WI38 (cell line): ENCODE data around the gene RTL1.

ENCODE experiments used
- H3K4me3 ChIP-seq: 2 replicates; pipeline ENCODE4 v1.5.1; 2011; ENCODE audit warnings: low read depth, mild to moderate bottlenecking, control low read depth, low read length
- TF ChIP-seq, protein P1 (sequence below): IDR thresholded peaks from 2 replicates; pipeline ENCODE4 v1.5.1; 2012; ENCODE audit warnings: low read depth, mild to moderate bottlenecking, control low read depth, low read length

RTL1 gene

DNA sequence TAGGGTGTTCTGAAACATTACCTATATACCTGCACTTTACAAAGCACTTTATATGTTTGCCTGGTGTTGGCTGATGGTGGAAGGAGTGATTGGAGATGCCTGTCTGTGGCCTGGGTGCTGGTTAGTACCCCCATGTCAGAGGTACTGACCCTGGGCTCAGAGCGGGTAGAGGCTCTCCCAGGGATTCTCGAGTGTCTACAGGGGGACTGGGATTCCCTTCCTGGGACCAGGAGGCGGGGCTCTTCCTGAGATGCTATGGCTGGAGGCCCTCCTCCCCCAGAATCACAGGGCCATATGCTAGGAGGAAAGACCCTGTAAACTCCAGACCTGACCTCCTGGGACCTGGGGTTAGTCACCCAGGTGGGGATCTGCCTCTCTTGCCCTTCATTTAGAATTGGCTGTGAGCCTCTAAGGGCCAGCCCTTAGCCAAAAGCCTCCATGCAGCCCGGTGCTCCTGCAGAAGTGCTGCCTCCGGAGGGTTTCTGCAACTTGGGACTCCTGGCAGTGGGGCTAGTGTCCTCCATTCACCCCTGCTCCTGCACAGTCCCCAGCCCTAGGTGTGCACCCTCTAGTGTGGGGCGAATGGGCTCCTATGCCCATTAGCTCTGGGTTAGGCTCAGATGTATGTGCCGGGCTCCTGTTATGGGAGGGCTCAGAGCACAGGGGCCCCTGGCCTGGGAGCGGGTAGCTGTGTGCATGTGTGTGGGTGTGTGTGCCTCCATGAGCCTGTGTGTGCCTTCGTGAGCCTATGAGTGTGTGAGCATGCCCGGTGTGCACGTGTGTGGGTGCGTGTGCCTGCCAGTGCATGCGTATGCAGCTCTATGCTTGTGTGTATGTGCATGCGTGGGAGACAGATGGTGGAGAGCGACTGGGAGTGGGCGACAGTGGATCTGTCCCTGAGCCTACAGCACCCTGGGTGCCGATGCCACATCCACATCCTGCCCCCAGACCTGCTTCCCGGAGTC, 36.6 kb downstream of the RTL1 start:
- TF ChIP-seq, protein P1, sequence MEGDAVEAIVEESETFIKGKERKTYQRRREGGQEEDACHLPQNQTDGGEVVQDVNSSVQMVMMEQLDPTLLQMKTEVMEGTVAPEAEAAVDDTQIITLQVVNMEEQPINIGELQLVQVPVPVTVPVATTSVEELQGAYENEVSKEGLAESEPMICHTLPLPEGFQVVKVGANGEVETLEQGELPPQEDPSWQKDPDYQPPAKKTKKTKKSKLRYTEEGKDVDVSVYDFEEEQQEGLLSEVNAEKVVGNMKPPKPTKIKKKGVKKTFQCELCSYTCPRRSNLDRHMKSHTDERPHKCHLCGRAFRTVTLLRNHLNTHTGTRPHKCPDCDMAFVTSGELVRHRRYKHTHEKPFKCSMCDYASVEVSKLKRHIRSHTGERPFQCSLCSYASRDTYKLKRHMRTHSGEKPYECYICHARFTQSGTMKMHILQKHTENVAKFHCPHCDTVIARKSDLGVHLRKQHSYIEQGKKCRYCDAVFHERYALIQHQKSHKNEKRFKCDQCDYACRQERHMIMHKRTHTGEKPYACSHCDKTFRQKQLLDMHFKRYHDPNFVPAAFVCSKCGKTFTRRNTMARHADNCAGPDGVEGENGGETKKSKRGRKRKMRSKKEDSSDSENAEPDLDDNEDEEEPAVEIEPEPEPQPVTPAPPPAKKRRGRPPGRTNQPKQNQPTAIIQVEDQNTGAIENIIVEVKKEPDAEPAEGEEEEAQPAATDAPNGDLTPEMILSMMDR = no peak
- H3K4me3 ChIP-seq = no peak overlapping the region

DNA sequence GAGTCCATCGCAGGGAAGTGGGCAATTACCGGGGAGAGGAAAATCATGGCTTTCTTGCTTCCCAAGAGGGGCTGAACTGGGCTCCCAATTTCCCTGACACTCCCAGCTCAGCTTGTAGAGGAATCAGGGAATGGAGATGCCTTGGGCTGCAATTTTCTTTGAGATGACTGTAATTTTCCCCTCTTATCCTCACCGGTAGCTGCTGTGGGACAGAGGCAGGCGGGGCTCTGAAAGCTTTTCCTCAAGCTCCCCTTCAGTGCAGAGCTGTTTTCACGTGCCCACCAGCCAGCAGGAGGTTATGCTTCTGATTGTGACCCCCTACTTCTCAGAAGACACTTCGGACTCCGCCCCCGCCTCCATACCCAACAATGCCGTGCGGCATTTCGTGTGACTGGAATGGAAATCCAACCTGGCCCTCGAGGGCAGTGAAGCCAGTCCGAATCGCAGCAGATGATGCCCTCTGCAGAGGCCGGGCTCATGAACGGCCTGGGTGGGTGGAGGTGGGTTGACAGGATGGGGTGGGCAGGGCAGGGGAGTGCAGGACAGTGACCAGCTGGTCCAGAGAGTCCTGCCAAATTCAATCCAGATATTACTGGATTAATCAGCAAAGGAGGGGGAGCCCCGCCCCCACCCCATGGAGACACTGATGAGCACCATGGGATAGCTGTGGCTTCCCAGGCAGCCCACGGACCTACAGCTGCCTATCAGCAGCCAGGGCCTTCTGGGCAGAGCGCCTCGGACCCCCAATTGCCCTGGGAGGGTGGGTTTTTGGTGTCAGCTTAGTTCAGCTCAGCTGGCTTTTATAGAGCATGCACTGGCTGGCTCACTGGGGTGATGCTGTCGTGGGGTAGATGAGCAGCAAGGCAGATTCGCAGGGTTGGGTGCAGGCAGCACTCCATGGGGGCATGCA, 37.6 kb downstream of the RTL1 start:
- TF ChIP-seq, protein P1 = no peak
- no peak overlapping the region for H3K4me3 ChIP-seq

DNA sequence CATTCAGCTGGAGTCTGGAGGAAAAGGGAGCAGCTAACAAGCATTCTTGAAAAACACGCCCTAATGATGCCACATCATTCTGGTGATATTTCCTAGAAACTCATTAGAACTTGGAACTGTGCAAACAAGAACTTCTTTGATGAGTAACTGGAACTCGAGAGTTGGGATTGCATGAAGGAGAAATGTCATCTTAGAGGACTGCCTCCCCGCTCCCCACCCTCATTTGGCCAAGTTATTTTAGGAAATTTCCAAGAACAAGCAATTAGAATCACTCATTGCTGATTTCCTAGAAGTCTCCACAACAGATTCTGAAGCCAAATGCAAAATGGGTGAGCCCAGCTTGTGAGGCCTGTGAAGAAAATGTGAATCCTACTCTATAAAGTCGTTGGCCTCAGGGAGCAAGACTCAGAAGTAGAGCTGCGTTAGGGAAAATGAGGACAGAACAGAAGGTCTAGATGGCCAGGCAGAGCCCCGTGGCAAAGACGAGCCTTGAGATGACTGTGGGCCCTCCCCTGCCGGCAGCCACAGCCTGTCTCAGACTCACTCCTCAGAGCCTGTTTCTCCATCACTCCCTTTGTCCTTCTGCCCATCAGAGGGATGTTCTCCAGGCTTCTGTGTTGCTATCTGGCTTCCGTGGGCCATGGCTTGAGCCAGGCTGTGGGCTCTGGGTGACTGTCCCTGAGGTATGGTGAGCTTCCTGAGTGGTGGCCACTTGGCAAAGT, 38.4 kb downstream of the RTL1 start:
- H3K4me3 ChIP-seq = no peak overlapping the region
- TF ChIP-seq, protein P1 = no peak

DNA sequence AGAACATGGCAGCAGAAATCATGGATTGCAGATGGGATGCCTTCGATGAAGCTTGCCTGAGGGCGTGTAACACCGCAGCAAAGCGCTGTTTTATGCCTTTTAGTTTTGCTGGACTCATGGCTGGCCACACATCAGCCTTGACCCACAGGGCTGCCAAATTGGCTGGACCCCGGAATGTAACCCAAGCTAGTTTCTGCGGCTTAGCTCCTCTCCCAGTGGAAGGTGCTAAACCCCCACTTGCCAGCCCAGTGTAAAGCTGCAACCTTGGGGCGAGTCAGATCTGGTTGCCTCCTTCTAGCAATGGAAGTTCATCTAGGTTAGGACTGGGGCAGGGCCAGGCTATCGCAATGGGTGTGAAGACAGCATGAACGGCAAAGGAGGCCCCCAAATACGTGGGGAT, 39.3 kb downstream of the RTL1 start:
- TF ChIP-seq, protein P1 = no peak
- H3K4me3 ChIP-seq = no peak overlapping the region

DNA sequence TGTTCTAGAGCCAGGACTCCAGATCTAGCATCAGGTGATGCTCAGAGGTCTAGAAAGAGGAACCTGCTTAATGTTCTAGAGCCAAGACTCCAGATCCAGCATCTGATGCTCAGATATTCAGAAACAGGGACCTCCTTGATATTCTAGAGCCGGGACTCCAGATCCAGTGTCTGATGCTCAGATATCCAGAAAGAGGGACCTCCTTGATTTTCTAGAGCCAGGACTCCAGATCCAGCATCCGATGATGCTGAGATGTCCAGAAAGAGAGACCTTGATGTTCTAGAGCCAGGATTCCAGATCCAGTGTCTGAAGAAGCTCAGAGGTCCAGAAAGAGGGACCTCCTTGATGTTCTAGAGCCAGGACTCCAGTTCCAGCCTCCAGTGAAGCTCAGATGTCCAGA, 40.7 kb downstream of the RTL1 start:
- TF ChIP-seq, protein P1 = no peak
- H3K4me3 ChIP-seq = no peak overlapping the region

DNA sequence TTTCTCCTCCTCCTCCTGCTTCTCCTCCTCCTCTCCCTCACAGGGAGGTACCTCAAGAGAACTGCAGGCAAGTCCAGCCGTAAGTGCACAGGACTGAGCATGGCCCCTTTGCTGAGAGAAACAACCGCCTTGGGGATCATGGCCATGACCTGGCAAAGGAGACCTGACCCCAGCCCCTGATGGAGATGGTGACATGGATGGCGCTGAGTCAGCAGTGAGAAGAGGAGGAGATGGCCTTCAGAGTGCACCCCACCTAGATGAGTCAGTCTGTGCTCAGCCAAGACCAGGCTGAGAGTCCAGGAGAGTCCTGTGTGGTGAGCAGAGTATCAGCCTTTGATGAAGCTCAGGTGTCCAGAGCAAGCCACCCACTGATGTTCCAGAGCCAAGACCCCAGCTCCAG, 41.2 kb downstream of the RTL1 start:
- no peak overlapping the region for H3K4me3 ChIP-seq
- TF ChIP-seq, protein P1 = no peak
